HG03432 (cell line): ENCODE measurements around the gene PCDHGB4.
A peak's percentile ranks its signal among the peaks of the same experiment; 100 is the strongest.
"Not testable (repeated sequence)": the region's sequence is repeated elsewhere in the genome, so short reads cannot be mapped to it uniquely, and the experiment has no call there.

Experiments used
- ATAC-seq: cut with Tn5 transposase; IDR thresholded peaks from one replicate; pipeline ENCODE4 v1.9.1; 2021; ENCODE audit warnings: mild to moderate bottlenecking, moderate library complexity; ENCODE audit not compliant: unreplicated experiment

Gene PCDHGB4

DNA sequence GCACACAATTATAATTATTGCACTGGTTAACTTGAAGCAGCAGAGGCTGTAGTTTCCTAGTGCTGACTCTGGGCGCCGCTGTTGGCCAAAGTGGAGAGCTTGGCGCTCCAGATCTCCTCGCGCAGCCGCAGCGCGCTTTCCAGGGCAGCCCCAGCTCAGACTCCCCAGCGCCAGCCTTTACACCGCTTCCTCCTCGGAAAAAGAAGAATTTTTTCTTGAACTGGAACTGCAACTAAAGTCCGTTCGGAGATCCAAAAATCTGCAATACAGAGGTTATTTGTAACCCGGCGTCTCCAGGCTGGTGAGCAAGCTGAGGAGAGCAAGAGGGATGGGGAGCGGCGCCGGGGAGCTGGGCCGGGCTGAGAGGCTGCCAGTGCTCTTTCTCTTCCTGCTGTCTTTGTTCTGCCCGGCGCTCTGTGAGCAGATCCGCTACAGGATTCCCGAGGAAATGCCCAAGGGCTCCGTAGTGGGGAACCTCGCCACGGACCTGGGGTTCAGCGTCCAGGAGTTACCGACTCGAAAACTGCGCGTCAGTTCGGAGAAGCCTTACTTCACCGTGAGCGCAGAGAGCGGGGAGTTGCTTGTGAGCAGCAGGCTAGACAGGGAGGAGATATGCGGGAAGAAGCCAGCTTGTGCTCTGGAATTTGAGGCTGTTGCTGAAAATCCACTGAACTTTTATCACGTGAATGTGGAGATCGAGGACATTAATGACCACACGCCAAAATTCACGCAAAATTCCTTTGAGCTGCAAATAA, at the start of gene PCDHGB4:
PCDHGB4 (plus strand) TSS at position 142 of the 755 bp plus-strand sequence; CDS start at position 329, 187 bp downstream.
- peak; percentile 91 for ATAC-seq

DNA sequence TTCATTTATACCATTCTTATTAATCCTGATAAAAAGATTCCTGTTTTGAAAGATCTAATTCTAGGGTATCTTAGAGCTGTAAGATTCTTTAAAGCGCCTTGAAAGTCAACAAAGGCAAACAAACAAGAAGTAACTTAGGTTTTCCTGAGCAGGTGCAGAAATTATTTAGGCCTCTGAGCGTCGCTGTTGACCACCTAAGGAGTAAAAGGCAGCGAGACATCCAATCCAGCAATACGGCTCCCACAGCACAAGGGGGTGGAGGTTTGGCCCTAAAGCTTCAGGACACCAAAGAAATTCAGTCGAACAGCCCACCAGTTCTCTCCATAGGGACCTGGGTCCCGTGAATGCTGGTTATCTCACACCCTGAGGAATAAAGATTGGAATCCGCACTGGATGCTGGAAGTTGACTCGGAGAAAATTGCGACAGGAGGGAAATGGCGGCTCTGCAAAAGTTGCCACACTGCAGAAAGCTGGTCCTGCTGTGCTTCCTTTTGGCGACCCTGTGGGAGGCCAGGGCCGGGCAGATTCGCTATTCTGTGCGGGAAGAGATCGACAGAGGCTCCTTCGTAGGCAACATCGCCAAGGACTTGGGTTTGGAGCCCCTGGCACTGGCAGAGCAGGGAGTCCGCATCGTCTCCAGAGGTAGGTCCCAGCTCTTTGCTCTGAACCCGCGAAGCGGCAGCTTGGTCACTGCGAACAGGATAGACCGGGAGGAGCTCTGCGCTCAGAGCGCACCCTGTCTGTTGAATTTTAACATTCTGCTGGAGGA, 48.8 kb upstream of the PCDHGB4 start, which contains the start of gene PCDHGA2:
PCDHGA2 (plus strand) TSS at position 223 of the 769 bp plus-strand sequence.
- no peak for ATAC-seq

DNA sequence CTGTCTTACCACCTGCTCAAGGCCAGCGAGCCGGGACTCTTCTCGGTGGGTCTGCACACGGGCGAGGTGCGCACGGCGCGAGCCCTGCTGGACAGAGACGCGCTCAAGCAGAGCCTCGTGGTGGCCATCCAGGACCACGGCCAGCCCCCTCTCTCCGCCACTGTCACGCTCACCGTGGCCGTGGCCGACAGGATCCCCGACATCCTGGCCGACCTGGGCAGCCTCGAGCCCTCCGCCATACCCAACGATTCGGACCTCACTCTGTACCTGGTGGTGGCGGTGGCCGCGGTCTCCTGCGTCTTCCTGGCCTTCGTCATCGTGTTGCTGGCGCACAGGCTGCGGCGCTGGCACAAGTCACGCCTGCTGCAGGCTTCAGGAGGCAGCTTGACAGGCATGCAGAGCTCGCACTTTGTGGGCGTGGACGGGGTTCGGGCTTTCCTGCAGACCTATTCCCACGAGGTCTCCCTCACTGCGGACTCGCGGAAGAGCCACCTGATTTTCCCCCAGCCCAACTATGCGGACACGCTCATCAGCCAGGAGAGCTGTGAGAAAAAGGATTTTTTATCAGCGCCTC, 46.6 kb upstream of the PCDHGB4 start:
- not testable (repeated sequence) for ATAC-seq

DNA sequence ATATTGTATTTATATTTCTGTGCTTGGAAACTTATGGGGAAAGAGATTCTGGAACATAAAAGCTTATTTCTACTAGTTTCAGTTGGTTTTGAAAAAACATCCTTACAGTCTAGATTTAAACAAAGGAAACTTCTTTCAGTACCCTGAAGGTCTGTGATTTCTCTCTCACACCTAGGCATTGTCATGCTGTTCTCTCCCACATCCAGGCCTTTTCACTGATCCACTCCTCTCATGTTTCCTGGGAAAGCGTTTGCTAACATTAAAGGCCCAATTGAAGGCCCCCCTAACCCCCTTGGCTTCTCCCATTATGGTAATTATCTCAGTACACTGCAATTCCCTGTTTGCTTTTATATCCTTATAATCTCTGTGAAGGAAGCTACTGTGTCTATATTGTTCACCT, 44.7 kb upstream of the PCDHGB4 start:
- ATAC-seq, result no peak

DNA sequence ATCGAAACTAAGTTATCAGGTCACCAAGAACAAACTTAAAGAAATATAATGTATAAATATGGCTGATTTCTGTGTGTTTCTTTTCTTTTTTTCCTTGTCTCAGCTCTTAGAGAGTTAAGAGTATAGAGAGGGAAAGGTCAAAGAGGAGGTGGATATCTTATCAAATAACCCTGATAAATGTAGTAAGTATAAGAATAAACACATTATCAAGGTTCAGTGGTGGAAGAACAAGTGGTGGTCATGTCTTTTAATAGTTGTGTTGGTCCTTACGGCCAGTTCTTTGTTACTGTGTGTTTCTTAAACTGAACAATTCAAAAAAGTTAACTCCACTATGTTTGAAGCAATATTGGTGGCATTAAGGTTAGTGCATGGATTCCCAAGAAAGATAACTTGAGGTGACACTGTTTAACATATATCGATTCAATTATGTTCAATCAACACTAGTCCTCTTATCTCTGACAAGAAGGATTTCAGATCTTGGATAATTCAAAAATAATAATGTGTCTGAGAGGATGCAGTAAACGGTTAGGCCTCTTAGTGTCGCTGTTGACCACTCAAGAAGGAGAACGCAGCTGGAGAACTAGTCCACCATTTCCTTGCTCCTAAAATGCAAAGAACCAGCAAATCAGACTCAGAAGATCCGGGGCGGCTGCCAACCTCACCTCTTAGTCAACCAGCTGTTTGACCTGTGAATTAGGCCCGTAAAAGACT, 44.1 kb upstream of the PCDHGB4 start, which contains the start of gene PCDHGA3:
PCDHGA3 (plus strand) TSS at position 588 of the 711 bp plus-strand sequence. CDS start 205 bp downstream, outside the sequence.
- peak; percentile 63 for ATAC-seq

DNA sequence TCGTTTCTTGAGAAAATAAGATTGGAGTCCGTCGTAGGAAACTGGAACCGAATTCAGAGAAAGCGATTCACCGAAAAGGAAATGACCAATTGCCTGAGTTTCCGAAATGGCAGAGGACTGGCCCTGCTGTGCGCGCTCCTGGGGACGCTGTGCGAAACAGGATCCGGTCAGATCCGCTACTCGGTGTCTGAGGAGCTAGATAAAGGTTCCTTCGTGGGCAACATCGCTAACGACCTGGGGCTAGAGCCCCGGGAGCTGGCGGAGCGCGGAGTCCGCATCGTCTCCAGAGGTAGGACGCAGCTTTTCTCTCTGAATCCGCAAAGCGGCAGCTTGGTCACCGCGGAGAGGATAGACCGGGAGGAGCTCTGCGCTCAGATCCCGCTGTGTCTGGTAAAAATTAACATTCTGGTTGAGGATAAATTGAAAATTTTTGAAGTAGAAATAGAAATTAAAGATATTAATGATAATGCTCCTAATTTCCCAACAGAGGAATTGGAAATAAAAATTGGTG, 43.5 kb upstream of the PCDHGB4 start:
- ATAC-seq, result peak; percentile 29

DNA sequence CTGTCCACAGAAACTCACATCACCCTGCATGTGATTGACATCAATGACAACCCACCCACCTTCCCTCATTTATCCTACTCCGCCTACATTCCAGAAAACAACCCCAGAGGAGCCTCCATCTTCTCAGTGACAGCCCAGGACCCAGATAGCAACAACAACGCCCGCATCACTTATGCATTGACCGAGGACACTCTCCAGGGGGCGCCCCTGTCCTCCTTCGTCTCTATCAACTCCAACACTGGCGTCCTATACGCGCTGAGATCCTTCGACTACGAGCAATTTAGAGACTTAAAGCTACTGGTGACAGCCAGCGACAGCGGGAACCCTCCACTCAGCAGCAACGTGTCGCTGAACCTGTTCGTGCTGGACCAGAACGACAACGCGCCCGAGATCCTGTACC, 42.2 kb upstream of the PCDHGB4 start:
- ATAC-seq, result no peak

DNA sequence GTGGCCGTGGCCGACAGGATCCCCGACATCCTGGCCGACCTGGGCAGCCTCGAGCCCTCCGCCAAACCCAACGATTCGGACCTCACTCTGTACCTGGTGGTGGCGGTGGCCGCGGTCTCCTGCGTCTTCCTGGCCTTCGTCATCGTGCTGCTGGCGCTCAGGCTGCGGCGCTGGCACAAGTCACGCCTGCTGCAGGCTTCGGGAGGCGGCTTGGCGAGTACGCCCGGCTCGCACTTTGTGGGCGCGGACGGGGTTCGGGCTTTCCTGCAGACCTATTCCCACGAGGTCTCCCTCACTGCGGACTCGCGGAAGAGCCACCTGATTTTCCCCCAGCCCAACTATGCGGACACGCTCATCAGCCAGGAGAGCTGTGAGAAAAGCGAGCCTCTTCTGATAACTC, 41.5 kb upstream of the PCDHGB4 start:
- ATAC-seq, result not testable (repeated sequence)

DNA sequence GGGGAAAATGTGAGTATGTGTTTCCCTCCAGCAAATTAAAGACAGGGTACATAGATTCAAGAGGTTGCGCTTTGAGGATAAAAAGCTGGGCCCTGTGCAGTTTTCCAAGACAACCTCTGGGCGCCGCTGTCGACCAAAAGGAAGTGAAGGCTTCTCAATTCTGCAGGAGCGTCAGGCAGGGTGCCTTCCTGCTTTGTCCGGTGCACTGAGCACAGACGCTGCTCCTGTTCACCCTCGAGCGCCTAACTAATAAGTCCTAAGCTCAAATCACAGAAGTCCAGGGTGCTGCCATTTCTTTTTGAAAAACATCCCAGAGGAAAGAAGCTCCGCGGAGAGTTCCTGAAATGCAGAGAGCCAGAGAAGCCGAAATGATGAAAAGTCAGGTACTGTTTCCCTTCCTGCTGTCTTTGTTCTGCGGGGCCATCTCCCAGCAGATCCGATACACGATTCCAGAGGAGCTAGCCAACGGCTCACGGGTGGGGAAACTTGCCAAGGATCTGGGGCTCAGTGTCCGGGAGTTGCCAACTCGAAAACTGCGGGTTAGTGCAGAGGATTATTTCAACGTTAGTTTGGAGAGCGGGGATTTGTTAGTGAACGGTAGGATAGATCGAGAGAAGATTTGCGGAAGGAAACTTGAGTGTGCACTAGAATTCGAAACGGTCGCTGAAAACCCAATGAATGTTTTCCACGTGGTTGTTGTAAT, 37.4 kb upstream of the PCDHGB4 start, which contains the start of gene PCDHGB1:
PCDHGB1 (plus strand) TSS at position 183 of the 703 bp plus-strand sequence; CDS start at position 345, 162 bp downstream.
- peak; percentile 91 for ATAC-seq

DNA sequence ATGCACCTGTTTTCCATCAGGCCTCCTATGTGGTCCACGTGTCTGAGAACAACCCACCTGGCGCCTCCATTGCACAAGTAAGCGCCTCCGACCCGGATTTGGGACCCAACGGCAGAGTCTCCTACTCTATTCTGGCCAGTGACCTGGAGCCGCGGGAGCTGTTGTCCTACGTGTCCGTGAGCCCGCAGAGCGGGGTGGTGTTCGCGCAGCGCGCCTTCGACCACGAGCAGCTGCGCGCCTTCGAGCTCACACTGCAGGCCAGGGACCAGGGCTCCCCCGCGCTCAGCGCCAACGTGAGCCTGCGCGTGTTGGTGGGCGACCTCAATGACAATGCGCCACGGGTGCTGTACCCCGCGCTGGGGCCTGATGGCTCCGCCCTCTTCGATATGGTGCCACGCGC, 35.9 kb upstream of the PCDHGB4 start:
- ATAC-seq, result no peak

DNA sequence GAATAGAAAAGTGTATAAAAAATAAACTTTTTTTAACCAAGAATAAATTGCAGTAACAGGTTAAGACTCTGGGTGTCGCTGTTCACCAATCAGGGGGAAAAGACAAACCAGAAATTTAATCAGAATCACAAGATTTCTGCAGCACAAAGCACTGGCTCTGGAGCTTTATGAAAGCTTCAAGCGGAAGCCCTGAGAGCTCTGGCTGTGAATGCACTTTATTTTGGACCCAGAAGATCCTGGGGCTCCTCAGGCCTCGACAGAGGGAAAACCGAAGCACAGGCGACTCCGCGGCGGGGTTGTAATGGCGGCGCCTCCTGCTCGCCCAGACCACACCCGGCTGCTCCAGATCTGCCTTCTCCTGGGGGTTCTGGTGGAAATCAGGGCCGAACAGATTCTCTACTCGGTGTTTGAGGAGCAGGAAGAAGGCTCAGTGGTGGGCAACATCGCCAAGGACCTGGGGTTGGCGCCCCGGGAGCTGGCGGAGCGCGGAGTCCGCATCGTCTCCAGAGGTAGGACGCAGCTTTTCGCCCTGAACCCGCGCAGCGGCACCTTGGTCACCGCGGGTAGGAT, 32.5 kb upstream of the PCDHGB4 start, which contains the start of gene PCDHGA4:
PCDHGA4 (plus strand) TSS at position 122 of the 570 bp plus-strand sequence; CDS start at position 209, 87 bp downstream.
- ATAC-seq, result no peak

DNA sequence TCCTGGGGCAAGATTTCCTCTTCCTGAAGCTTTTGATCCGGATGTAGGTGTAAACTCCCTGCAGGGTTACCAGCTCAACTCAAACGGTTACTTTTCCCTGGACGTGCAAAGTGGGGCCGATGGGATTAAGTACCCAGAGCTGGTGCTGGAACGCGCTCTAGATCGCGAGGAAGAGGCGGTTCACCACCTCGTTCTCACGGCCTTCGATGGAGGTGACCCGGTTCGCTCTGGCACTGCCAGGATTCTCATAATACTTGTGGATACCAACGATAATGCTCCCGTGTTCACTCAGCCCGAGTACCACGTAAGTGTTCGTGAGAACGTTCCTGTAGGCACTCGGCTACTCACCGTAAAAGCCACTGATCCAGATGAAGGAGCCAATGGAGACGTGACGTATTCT, 31.9 kb upstream of the PCDHGB4 start:
- no peak for ATAC-seq

DNA sequence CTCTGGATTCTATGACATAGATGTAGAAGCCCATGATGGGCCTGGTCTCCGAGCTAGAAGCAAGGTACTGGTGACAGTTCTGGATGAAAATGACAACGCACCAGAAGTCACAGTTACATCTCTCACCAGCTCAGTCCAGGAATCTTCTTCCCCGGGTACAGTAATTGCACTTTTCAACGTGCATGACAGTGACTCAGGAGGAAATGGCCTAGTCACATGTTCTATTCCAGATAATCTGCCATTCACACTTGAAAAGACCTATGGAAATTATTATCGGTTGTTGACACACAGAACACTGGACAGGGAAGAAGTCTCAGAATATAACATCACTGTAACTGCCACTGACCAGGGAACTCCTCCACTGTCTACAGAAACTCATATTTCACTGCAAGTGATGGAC, 31.4 kb upstream of the PCDHGB4 start:
- no peak for ATAC-seq

DNA sequence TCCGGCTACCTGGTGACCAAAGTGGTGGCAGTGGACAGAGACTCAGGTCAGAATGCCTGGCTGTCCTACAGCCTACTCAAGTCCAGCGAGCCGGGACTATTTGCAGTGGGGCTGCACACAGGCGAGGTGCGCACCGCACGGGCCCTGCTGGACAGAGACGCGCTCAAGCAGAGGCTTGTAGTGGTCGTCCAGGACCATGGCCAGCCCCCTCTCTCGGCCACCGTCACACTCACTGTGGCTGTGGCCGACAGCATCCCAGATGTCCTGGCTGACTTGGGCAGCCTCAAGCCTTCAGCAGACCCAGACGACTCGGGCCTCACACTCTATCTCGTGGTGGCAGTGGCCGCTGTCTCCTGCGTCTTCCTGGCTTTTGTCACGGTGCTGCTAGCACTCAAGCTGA, 30.5 kb upstream of the PCDHGB4 start:
- no peak for ATAC-seq

DNA sequence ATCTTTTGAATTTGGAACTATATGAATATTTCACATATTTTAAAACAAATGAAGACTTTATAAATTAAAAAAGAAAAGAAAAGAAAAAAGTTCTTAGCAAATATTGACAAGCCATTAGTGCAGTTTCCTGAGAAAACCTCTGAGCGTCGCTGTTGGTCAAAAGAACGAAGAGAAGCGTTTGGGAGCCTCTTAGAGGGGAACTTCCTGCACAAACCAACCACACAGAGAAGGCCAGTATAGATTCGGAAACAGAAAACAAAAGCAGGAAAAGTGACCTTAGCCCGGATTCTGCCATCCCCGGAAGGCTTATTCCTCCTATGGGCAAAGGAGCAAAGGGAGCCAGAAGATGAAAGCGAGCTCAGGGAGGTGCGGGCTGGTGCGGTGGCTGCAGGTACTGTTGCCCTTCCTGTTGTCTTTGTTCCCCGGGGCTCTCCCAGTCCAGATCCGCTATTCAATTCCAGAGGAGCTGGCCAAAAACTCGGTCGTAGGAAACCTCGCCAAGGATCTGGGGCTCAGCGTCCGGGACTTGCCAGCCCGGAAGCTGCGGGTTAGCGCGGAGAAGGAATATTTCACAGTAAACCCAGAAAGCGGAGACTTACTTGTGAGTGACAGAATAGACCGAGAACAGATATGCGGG, 27.6 kb upstream of the PCDHGB4 start, which contains the start of gene PCDHGB2:
PCDHGB2 (plus strand) TSS at position 205 of the 637 bp plus-strand sequence; CDS start at position 347, 142 bp downstream.
- ATAC-seq, result peak; percentile 82

DNA sequence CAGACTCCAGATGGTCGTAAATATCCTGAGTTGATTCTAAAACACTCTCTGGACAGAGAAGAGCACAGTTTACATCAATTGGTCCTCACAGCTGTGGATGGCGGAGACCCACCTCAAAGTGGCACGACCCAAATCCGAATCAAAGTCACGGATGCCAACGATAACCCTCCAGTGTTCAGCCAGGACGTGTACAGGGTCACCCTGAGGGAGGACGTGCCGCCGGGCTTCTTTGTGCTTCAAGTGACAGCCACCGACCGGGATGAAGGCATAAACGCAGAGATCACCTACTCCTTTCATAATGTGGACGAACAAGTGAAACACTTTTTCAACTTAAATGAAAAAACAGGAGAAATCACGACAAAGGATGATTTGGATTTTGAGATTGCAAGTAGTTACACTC, 26.8 kb upstream of the PCDHGB4 start:
- no peak for ATAC-seq

DNA sequence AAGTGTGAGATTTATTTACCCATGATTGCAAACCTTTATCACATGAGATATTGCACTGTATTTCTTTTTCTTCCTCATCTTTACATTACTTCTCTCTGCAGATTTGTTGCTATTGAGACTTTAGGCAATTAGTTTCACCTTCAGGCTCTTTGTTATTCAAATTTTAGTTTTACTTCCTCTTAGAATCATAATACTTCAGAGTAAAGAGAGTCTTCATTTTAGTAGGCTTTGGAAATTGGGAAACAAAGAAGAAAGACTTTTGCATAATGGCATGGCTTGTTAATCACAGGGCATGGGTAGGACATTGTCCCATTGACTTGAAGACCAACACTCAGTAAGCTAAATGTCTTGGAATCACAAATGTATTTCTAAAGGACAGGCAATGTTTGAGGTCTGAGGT, 24.8 kb upstream of the PCDHGB4 start:
- ATAC-seq, result no peak

DNA sequence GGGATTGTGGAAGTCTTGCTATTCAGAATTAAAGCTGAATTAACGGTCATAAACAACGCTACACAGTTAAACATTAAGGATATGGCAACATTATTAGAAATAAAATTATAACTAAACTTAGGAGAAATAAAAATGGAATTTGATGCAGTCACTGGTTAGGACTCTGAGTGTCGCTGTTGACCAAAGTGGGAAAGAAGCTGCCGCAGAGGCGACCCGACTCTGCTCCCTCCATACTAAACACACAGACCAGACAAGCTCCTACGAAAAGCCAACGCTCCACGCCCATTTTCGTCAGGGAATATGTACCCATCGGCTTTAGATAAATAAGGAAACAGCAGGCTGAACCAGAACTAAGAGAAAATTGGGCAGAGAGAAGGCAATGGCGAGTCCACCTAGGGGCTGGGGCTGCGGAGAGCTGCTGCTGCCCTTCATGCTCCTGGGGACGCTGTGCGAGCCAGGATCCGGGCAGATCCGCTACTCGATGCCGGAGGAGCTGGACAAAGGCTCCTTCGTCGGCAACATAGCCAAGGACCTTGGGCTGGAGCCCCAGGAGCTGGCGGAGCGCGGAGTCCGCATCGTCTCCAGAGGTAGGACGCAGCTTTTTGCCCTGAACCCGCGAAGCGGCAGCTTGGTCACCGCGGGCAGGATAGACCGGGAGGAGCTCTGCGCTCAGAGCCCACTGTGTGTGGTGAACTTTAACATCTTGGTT, 23.4 kb upstream of the PCDHGB4 start, which contains the start of gene PCDHGA5:
PCDHGA5 (plus strand) TSS at position 211 of the 709 bp plus-strand sequence; CDS start at position 380, 169 bp downstream.
- ATAC-seq, result no peak
